HG03342 (cell line): ENCODE data around the gene OOSP3.
"Not testable (repeated sequence)": the region's sequence is repeated elsewhere in the genome, so short reads cannot be mapped to it uniquely, and the experiment has no call there.

Source experiments
- ATAC-seq: cut with Tn5 transposase; IDR thresholded peaks from one replicate; pipeline ENCODE4 v1.9.1; 2021; ENCODE audit warnings: mild to moderate bottlenecking, moderate library complexity; ENCODE audit not compliant: unreplicated experiment

The OOSP3 gene

GRCh38 chr11:59875856-59876519 is 2.6 kb upstream of the OOSP3 start:
- ATAC-seq = no peak

- no peak for ATAC-seq
Observed at GRCh38 chr11:59877325-59877724, 1.3 kb upstream of the OOSP3 start.

GRCh38 chr11:59877784-59878183 is 798 bp upstream of the OOSP3 start:
- no peak for ATAC-seq

- no peak for ATAC-seq
Observed at GRCh38 chr11:59879567-59879966, 985 bp downstream of the OOSP3 start.

- no peak for ATAC-seq
Observed at GRCh38 chr11:59883597-59883996, 5.0 kb downstream of the OOSP3 start.

- not testable (repeated sequence) for ATAC-seq
Observed at GRCh38 chr11:59887156-59887555, 8.6 kb downstream of the OOSP3 start.

- no peak for ATAC-seq
Observed at GRCh38 chr11:59891781-59892181, 13.2 kb downstream of the OOSP3 start.

- no peak for ATAC-seq
Observed at GRCh38 chr11:59894616-59895015, 16.0 kb downstream of the OOSP3 start.

GRCh38 chr11:59898046-59898445 is 19.5 kb downstream of the OOSP3 start:
- no peak for ATAC-seq

- no peak for ATAC-seq
Observed at GRCh38 chr11:59898650-59899049, 20.1 kb downstream of the OOSP3 start.

- no peak for ATAC-seq
Observed at GRCh38 chr11:59899532-59899931, 20.9 kb downstream of the OOSP3 start.

- no peak for ATAC-seq
Observed at GRCh38 chr11:59900366-59901126, 22.0 kb downstream of the OOSP3 start.

GRCh38 chr11:59901306-59901705 is 22.7 kb downstream of the OOSP3 start:
- no peak for ATAC-seq

- not testable (repeated sequence) for ATAC-seq
Observed at GRCh38 chr11:59903569-59903968, 25.0 kb downstream of the OOSP3 start.

GRCh38 chr11:59918480-59918879 is 39.9 kb downstream of the OOSP3 start:
- ATAC-seq = no peak

GRCh38 chr11:59918987-59919589 is 40.5 kb downstream of the OOSP3 start:
- no peak for ATAC-seq

- no peak for ATAC-seq
Observed at GRCh38 chr11:59923813-59924212, 45.2 kb downstream of the OOSP3 start.

GRCh38 chr11:59931688-59932087 is 53.1 kb downstream of the OOSP3 start:
- ATAC-seq = no peak

GRCh38 chr11:59938132-59938531 is 59.5 kb downstream of the OOSP3 start, which contains the start of gene OOSP1:
TSS of gene OOSP1 (plus strand) at chr11:59938432. CDS start at chr11:59938455, 23 bp downstream.
- no peak for ATAC-seq

GRCh38 chr11:59938718-59939117 is 60.1 kb downstream of the OOSP3 start:
- ATAC-seq = no peak

GRCh38 chr11:59939482-59939881 is 60.9 kb downstream of the OOSP3 start:
- no peak for ATAC-seq

GRCh38 chr11:59941091-59941490 is 62.5 kb downstream of the OOSP3 start:
- no peak for ATAC-seq
